ENCODE results near the gene MACROD2.

DNA sequence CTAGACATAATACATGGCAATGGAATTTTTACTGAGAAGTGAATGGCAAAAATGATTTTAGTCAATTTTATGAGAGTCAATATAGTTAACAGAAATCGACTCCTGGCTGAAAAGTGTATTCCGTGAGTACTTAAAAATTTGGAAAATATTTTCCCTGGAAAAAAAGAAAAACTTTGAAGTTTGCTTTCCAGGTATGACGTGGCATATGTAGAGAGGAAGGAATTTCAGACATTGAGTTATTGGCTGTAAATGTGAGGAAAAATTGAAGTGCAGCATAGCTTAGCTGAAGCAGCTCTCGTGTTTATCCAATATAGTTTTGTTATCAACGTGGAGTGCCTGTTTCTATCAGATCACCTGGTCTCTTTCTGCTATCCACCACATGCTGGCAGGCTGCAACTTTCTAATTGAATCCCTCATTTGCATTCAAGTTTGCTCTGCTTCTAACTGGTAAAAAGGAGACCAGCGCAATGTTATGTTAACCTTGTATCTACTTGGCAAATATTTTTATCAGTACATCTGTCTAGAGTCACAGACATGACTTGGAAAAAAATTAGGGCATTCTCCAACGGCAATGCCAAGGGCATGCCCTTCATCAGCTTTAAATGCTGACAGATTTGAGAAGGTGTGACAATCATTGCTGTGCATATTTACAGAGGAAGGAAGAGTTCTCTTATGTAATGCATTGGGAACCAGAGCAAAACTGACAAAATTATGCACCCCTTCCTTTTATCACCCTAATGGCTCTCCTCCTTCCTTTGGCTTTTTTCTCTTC is 1444.9 kb downstream of the MACROD2 start:
- TF ChIP-seq EZH2 (IDR thresholded peaks at IDR 0.05): no peak
- no peak for TF ChIP-seq EZH2phosphoT487 (IDR thresholded peaks at IDR 0.05; ENCODE audit: borderline replicate concordance)
- no peak for TF ChIP-seq POLR2A (IDR thresholded peaks at IDR 0.05; ENCODE audit: borderline replicate concordance, extremely low read depth, insufficient read depth, insufficient read length)
- TF ChIP-seq, protein P1, sequence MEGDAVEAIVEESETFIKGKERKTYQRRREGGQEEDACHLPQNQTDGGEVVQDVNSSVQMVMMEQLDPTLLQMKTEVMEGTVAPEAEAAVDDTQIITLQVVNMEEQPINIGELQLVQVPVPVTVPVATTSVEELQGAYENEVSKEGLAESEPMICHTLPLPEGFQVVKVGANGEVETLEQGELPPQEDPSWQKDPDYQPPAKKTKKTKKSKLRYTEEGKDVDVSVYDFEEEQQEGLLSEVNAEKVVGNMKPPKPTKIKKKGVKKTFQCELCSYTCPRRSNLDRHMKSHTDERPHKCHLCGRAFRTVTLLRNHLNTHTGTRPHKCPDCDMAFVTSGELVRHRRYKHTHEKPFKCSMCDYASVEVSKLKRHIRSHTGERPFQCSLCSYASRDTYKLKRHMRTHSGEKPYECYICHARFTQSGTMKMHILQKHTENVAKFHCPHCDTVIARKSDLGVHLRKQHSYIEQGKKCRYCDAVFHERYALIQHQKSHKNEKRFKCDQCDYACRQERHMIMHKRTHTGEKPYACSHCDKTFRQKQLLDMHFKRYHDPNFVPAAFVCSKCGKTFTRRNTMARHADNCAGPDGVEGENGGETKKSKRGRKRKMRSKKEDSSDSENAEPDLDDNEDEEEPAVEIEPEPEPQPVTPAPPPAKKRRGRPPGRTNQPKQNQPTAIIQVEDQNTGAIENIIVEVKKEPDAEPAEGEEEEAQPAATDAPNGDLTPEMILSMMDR (IDR thresholded peaks at IDR 0.05 in 2 of 3, conservative IDR thresholded peaks at IDR 0.05 in 1 of 3; ENCODE audit: borderline replicate concordance in 1 of 3, insufficient read depth in 1 of 3, low read depth in 2 of 3, low read length in 2 of 3): no peak
- TF ChIP-seq ZFX (IDR thresholded peaks at IDR 0.05): no peak
- no peak for TF ChIP-seq RAD21 (IDR thresholded peaks at IDR 0.05; ENCODE audit: low read depth)
- no peak for TF ChIP-seq POLR2AphosphoS5 (IDR thresholded peaks at IDR 0.05; ENCODE audit: low read depth, low read length)
- no peak for TF ChIP-seq ZNF274 (IDR thresholded peaks at IDR 0.05; ENCODE audit: low read depth, low read length)

Measured in HCT116 (cell line).